Mammary epithelial cell (primary cell): ENCODE results near the gene HIF3A.

ENCODE experiments used
- EZH2 ChIP-seq: IDR thresholded peaks from 2 replicates; pipeline ENCODE4 v1.6.1; 2012; ENCODE audit warnings: low read length, inconsistent platforms, borderline replicate concordance
- TF ChIP-seq, protein P1 (sequence below), 2 donors: IDR thresholded peaks in 1 of 2; conservative IDR thresholded peaks in 1 of 2; 2 replicates each; pipeline ENCODE4 v1.5.1; 2011 to 2012; ENCODE audit warnings: inconsistent platforms in 2 of 2, low read length in 2 of 2, mild to moderate bottlenecking in 2 of 2, control low read depth in 1 of 2, low read depth in 1 of 2; ENCODE audit not compliant: insufficient read depth in 1 of 2; ENCODE audit errors: extremely low read depth in 1 of 2

DNA sequence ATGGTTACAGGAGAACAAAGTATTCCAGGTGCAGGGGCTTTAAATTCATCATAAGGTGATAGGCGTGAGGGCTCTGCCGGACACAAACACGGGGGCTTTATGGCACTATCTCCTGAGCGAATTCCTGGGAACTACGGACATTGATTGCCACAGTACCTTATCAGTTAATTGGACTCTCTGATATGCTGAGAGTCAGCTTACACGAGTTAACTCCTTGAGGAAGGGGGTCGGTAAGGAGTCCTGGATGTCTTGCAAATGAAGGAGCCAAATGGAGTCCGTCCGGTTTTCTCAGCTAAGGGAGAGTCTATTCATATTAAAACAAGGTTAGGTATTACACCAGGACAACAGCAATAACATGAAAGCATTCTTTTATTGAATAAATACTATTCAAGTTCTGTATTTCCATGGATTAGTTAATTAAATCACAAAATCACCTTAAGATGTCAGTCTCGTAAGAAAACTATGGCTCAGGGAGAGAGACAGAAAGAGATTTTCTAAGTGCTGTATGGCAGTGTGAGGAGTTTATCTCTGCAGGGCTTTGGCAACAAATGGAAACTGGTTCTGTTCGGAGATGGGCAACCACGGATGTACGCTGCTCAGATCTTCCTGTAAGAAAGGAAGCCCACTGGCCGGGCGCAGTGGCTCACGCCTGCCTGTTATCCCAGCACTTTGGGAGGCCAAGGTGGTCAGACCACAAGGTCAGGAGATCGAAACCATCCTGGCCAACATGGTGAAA, 26.2 kb upstream of the HIF3A start:
- TF ChIP-seq, protein P1, sequence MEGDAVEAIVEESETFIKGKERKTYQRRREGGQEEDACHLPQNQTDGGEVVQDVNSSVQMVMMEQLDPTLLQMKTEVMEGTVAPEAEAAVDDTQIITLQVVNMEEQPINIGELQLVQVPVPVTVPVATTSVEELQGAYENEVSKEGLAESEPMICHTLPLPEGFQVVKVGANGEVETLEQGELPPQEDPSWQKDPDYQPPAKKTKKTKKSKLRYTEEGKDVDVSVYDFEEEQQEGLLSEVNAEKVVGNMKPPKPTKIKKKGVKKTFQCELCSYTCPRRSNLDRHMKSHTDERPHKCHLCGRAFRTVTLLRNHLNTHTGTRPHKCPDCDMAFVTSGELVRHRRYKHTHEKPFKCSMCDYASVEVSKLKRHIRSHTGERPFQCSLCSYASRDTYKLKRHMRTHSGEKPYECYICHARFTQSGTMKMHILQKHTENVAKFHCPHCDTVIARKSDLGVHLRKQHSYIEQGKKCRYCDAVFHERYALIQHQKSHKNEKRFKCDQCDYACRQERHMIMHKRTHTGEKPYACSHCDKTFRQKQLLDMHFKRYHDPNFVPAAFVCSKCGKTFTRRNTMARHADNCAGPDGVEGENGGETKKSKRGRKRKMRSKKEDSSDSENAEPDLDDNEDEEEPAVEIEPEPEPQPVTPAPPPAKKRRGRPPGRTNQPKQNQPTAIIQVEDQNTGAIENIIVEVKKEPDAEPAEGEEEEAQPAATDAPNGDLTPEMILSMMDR (conservative IDR thresholded peaks at IDR 0.05 in 1 of 2, IDR thresholded peaks at IDR 0.05 in 1 of 2; ENCODE audit: extremely low read depth in 1 of 2, insufficient read depth in 1 of 2, low read depth in 1 of 2, low read length in 2 of 2): no peak
- TF ChIP-seq EZH2: no peak
